Loucy (cell line): ENCODE data around the gene C7orf25.

ENCODE experiments used
- EZH2phosphoT487 ChIP-seq: fragments of 200-600 bp; IDR thresholded peaks from 2 replicates; pipeline ENCODE4 v1.6.1; 2018; ENCODE audit warnings: antibody characterized with exemption, mild to moderate bottlenecking, moderate library complexity, borderline replicate concordance
- TF ChIP-seq, protein P1 (sequence below): fragments of 200-600 bp; sonication (generic); conservative IDR thresholded peaks from 2 replicates; pipeline ENCODE4 v1.5.1; 2014; ENCODE audit warnings: mild to moderate bottlenecking, antibody characterized with exemption, low read length

- TF ChIP-seq, protein P1, sequence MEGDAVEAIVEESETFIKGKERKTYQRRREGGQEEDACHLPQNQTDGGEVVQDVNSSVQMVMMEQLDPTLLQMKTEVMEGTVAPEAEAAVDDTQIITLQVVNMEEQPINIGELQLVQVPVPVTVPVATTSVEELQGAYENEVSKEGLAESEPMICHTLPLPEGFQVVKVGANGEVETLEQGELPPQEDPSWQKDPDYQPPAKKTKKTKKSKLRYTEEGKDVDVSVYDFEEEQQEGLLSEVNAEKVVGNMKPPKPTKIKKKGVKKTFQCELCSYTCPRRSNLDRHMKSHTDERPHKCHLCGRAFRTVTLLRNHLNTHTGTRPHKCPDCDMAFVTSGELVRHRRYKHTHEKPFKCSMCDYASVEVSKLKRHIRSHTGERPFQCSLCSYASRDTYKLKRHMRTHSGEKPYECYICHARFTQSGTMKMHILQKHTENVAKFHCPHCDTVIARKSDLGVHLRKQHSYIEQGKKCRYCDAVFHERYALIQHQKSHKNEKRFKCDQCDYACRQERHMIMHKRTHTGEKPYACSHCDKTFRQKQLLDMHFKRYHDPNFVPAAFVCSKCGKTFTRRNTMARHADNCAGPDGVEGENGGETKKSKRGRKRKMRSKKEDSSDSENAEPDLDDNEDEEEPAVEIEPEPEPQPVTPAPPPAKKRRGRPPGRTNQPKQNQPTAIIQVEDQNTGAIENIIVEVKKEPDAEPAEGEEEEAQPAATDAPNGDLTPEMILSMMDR: no peak
- no peak for TF ChIP-seq EZH2phosphoT487
These were observed 12.5 kb upstream of the C7orf25 start for GRCh38 chr7:42924223-42924838.
